ENCODE results near the gene FREY1.

FREY1 gene

GRCh38 chr11:45939836-45940235 is 32.8 kb upstream of the FREY1 start:
- no peak for TF ChIP-seq CTCF (IDR thresholded peaks at IDR 0.05)

GRCh38 chr11:45937916-45938315 is 30.8 kb upstream of the FREY1 start:
- TF ChIP-seq CTCF (IDR thresholded peaks at IDR 0.05) = no peak

GRCh38 chr11:45936511-45937054 is 29.5 kb upstream of the FREY1 start:
- TF ChIP-seq CTCF (IDR thresholded peaks at IDR 0.05) = no peak

- TF ChIP-seq CTCF (IDR thresholded peaks at IDR 0.05) = no peak
Measured at GRCh38 chr11:45935349-45936064, 28.4 kb upstream of the FREY1 start.

GRCh38 chr11:45934580-45935318 is 27.7 kb upstream of the FREY1 start:
- no peak for TF ChIP-seq CTCF (IDR thresholded peaks at IDR 0.05)

GRCh38 chr11:45933846-45934579 is 26.9 kb upstream of the FREY1 start:
- TF ChIP-seq CTCF (IDR thresholded peaks at IDR 0.05) = no peak

GRCh38 chr11:45933131-45933831 is 26.2 kb upstream of the FREY1 start:
- no peak for TF ChIP-seq CTCF (IDR thresholded peaks at IDR 0.05)

Data from LNCAP (cell line).